ENCODE data around the gene LGR4. TPM values are rescaled to one million over a fixed set of nuclear protein-coding genes. Genes with fewer than 3 reads are reported as not detected.

The LGR4 gene
- total and polyA plus RNA-seq, 9 of the 15 experiments (the other 6 are each of a cell fraction or from before 2014, with no cell fraction given) = 0.94 to 10.1 (median 5.8) TPM

DNA sequence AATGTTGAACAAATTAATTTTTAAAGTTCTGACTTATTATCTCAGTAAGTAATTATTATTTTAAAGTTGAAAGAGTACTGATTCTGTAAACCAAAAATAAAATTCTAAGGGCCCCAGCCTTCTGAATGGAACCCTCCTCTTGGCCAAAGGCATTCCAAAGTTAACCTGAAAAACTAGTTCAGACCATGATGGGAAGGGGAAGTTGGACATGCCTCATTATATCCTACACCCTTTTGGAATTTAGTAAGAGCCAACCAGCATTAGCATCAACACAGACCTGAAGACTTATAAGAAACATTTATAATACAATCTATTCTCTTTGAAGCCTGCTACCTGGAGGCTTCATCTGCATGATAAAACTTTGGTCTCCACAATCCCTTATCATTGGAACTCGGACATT lies 18.9 kb downstream of the LGR4 start (continued):
- TF ChIP-seq PKNOX1 (IDR thresholded peaks at IDR 0.05) (no peak), TSC22D4 (tag; IDR thresholded peaks at IDR 0.05) (no peak)

- Histone ChIP-seq H4K20me1 (replicated peaks; ENCODE audit: control insufficient read depth, insufficient read depth, low read length) (no peaks in the 10 kb centered on the region), H3K36me3 (ENCODE audit: control insufficient read depth, insufficient read depth, low read length) (no peaks in the 10 kb centered on the region), H3K27me3 (ENCODE audit: control insufficient read depth in 2 of 2, insufficient read depth in 2 of 2, low read length in 2 of 2) (no peaks in the 10 kb centered on the region), H3K4me3 (no peak overlapping the region), H3K4me2 (ENCODE audit: insufficient read depth, low read length) (no peak overlapping the region), H2AFZ (ENCODE audit: low read depth, low read length) (no peak overlapping the region), H3K9ac (ENCODE audit: insufficient read depth in 1 of 2, low read depth in 2 of 2, low read length in 2 of 2) (no peak overlapping the region), H3K27ac (ENCODE audit: extremely low read depth, low read depth, low read length) (no peak overlapping the region), H3K9me3 (replicated peaks; ENCODE audit: control insufficient read depth, insufficient read depth, low read depth, low read length) (no peaks in the 10 kb centered on the region), H3K79me2 (ENCODE audit: control insufficient read depth, insufficient read depth, low read length) (no peaks in the 10 kb centered on the region), H3K4me1 (replicated peaks in 1 of 2; ENCODE audit: control insufficient read depth in 2 of 2, insufficient read depth in 2 of 2, low read length in 2 of 2) (peaks cover 3% of the 10 kb centered on the region in 2 experiments; a peak in 2 of 5 replicates), H3K9me1 (ENCODE audit: control insufficient read depth, insufficient read depth, low read length) (no peaks in the 10 kb centered on the region)
- FAIRE-seq (no peak), ATAC-seq (no peak), DNase-seq (ENCODE audit: extremely low read depth in 1 of 4, low spot score in 3 of 4) (no peak)
- intact Hi-C loops (cut with micrococcal nuclease) = no loop called here
- TF ChIP-seq CREB1 (IDR thresholded peaks at IDR 0.05) (no peak), CREB1 (CRISPR knock-in tag; IDR thresholded peaks at IDR 0.05) (no peak), LEF1 (IDR thresholded peaks at IDR 0.05) (no peak), ZKSCAN1 (IDR thresholded peaks at IDR 0.05; ENCODE audit: low read depth, low read length) (no peak), HMGN3 (IDR thresholded peaks at IDR 0.05; ENCODE audit: borderline replicate concordance, extremely low read depth, insufficient read length, low read depth, low read length) (no peak), TSHZ1 (CRISPR knock-in tag; IDR thresholded peaks at IDR 0.05) (no peak), ZBTB1 (CRISPR knock-in tag; IDR thresholded peaks at IDR 0.05; ENCODE audit: borderline replicate concordance, low read depth) (no peak), ZNF584 (CRISPR knock-in tag; IDR thresholded peaks at IDR 0.05; ENCODE audit: low read depth) (no peak), SMARCE1 (IDR thresholded peaks at IDR 0.05) (no peak), SIX5 (IDR thresholded peaks at IDR 0.05; ENCODE audit: borderline replicate concordance in 1 of 2, insufficient read depth in 1 of 2, low read depth in 1 of 2, low read length in 2 of 2) (no peak)
- ChIA-PET CTCF (ENCODE audit: low intra/inter-chr PET ratio) (no interaction called here), POLR2A (interaction anchor here (0.7 kb wide), 1 partner anchor 30 kb away, joined by 3 read pairs; no protein-coding TSS in a partner anchor)
- 74% methylated on average over 3 of the region's 3 CpGs for WGBS (ENCODE audit: insufficient coverage, low coverage, missing lambda C conversion rate)
- BruUV-seq (replicated peaks) = no TSS peak
- in situ Hi-C loops (cut with MboI) = no loop called here
Measured at GRCh38 chr11:27452147-27452546, 20.4 kb downstream of the LGR4 start.
